PC-3 (cell line): Measurements from ENCODE around the gene ANKRD2.

Experiments
- CTCF ChIP-seq: fragments of 300-600 bp; sonication (generic); conservative IDR thresholded peaks from 2 replicates; pipeline ENCODE4 v1.5.1; 2017; ENCODE audit warnings: antibody characterized with exemption, low read depth, mild to moderate bottlenecking, low read length
- EZH2 ChIP-seq: fragments of 300-600 bp; sonication (generic); IDR thresholded peaks from one replicate; pipeline ENCODE4 v1.6.1; 2017; ENCODE audit warnings: antibody characterized with exemption, mild to moderate bottlenecking, low read length; ENCODE audit not compliant: unreplicated experiment

GRCh38 chr10:97575127-97575668, 2.6 kb downstream of the ANKRD2 start:
- TF ChIP-seq CTCF (no peak), EZH2 (no peak)
